GM08714 (cell line): Measurements from ENCODE around the gene PCDHGA9.
A peak's percentile ranks its signal among the peaks of the same experiment; 100 is the strongest.
"Not testable (repeated sequence)": the region's sequence is repeated elsewhere in the genome, so short reads cannot be mapped to it uniquely, and the experiment has no call there.

Experiments
- H3K4me3 ChIP-seq: fragments of 200-500 bp; sonication (Bioruptor generic); 2 replicates; pipeline ENCODE4 v1.5.1; 2014; ENCODE audit warnings: mild to moderate bottlenecking, low read length, inconsistent platforms
- ZNF274 ChIP-seq: IDR thresholded peaks from 2 replicates; pipeline ENCODE4 v1.6.1; 2012; ENCODE audit warnings: mild to moderate bottlenecking, low read depth, low read length

PCDHGA9 gene

GRCh38 chr5:141392429-141393198 lies 10.0 kb upstream of the PCDHGA9 start, which contains the start of gene PCDHGA8:
TSS of gene PCDHGA8 (plus strand) at chr5:141392633. CDS start at chr5:141392814, 181 bp downstream.
- no peak within 1 kb of the TSS; the same call in 1 of the 2 replicates for H3K4me3 ChIP-seq
- TF ChIP-seq ZNF274 = no peak

GRCh38 chr5:141393267-141393666 lies 9.3 kb upstream of the PCDHGA9 start:
- no peak for TF ChIP-seq ZNF274
- no peak overlapping the region for H3K4me3 ChIP-seq

- not testable (repeated sequence) for H3K4me3 ChIP-seq
Measured at GRCh38 chr5:141394401-141395187, 8.0 kb upstream of the PCDHGA9 start.

- peak within 1 kb of the TSS; percentile 19; the same call in 1 of the 2 replicates for H3K4me3 ChIP-seq
Measured at GRCh38 chr5:141397756-141398551, 4.6 kb upstream of the PCDHGA9 start, which contains the start of gene PCDHGB5. TSS of gene PCDHGB5 (plus strand) at chr5:141397947. CDS start at chr5:141398128, 181 bp downstream.

- TF ChIP-seq ZNF274 = no peak
Measured at GRCh38 chr5:141398608-141399007, 4.0 kb upstream of the PCDHGA9 start.

GRCh38 chr5:141399555-141400258 lies 2.9 kb upstream of the PCDHGA9 start:
- no peak for TF ChIP-seq ZNF274
- no peak overlapping the region for H3K4me3 ChIP-seq

More at GRCh38 chr5:141398608-141399007, 4.0 kb upstream of the PCDHGA9 start:
- H3K4me3 ChIP-seq = no peak overlapping the region

- H3K4me3 ChIP-seq = no peak overlapping the region
- no peak for TF ChIP-seq ZNF274
Measured at GRCh38 chr5:141403387-141403786, 809 bp downstream of the PCDHGA9 start.

GRCh38 chr5:141407790-141408505 lies 5.4 kb downstream of the PCDHGA9 start, which contains the start of gene PCDHGB6:
TSS of gene PCDHGB6 (plus strand) at chr5:141408021. CDS start at chr5:141408203, 182 bp downstream.
- peak within 1 kb of the TSS; percentile 33; the same call in 1 of the 2 replicates for H3K4me3 ChIP-seq

- TF ChIP-seq ZNF274 = no peak
- no peak overlapping the region for H3K4me3 ChIP-seq
Measured at GRCh38 chr5:141409598-141410306, 7.2 kb downstream of the PCDHGA9 start.

GRCh38 chr5:141411575-141411974 lies 9.0 kb downstream of the PCDHGA9 start:
- no peak overlapping the region for H3K4me3 ChIP-seq
- TF ChIP-seq ZNF274 = no peak

GRCh38 chr5:141412854-141413539 lies 10.4 kb downstream of the PCDHGA9 start, which contains the start of gene PCDHGA10:
TSS of gene PCDHGA10 (plus strand) at chr5:141412987. CDS start at chr5:141413176, 189 bp downstream.
- no peak for TF ChIP-seq ZNF274
- peak within 1 kb of the TSS; percentile 77; the same call in 1 of the 2 replicates for H3K4me3 ChIP-seq

- TF ChIP-seq ZNF274 = no peak
- peak overlapping the region; percentile 77; the same call in 1 of the 2 replicates for H3K4me3 ChIP-seq
Measured at GRCh38 chr5:141413540-141414069, 11.0 kb downstream of the PCDHGA9 start.

GRCh38 chr5:141414548-141415274 lies 12.1 kb downstream of the PCDHGA9 start:
- H3K4me3 ChIP-seq = not testable (repeated sequence)

- not testable (repeated sequence) for H3K4me3 ChIP-seq
Measured at GRCh38 chr5:141415275-141415618, 12.7 kb downstream of the PCDHGA9 start.

GRCh38 chr5:141417494-141418172 lies 15.1 kb downstream of the PCDHGA9 start, which contains the start of gene PCDHGB7:
TSS of gene PCDHGB7 (plus strand) at chr5:141417677. CDS start at chr5:141417860, 183 bp downstream.
- peak within 1 kb of the TSS; percentile 28; the same call in 1 of the 2 replicates for H3K4me3 ChIP-seq
